Activated naive CD8-positive, alpha-beta T cell treated with anti-CD3 and anti-CD28 coated beads, Interleukin-2, amount 50 U/mL, for 16 hours (primary cell): ENCODE measurements around the gene CDC42EP4.

Experiments
- DNase-seq: peaks from one replicate; pipeline ENCODE4 v3.0.0-alpha.2; 2020; ENCODE audit warnings: low read depth, low spot score

CDC42EP4 gene

GRCh38 chr17:73301369-73301768 lies 10.4 kb downstream of the CDC42EP4 start:
- DNase-seq = no peak

DNA sequence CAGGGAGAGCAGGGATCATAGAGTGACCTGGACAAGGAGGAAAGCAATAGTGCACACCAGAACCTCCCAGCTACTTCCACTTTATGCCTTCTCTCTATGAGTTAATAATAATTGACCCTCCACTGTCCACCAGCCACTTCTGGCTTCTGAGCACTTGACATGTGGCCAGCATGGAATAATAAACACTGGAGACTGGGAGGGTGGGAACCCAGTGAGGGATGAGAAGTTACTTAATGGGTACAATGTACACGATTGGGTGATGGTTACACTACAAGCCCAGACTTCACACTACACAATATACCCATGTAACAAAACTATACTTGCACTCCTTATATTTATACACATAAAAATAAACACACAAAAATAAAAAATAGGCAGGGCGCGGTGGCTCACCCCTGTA lies 11.4 kb downstream of the CDC42EP4 start:
- DNase-seq = no peak

DNA sequence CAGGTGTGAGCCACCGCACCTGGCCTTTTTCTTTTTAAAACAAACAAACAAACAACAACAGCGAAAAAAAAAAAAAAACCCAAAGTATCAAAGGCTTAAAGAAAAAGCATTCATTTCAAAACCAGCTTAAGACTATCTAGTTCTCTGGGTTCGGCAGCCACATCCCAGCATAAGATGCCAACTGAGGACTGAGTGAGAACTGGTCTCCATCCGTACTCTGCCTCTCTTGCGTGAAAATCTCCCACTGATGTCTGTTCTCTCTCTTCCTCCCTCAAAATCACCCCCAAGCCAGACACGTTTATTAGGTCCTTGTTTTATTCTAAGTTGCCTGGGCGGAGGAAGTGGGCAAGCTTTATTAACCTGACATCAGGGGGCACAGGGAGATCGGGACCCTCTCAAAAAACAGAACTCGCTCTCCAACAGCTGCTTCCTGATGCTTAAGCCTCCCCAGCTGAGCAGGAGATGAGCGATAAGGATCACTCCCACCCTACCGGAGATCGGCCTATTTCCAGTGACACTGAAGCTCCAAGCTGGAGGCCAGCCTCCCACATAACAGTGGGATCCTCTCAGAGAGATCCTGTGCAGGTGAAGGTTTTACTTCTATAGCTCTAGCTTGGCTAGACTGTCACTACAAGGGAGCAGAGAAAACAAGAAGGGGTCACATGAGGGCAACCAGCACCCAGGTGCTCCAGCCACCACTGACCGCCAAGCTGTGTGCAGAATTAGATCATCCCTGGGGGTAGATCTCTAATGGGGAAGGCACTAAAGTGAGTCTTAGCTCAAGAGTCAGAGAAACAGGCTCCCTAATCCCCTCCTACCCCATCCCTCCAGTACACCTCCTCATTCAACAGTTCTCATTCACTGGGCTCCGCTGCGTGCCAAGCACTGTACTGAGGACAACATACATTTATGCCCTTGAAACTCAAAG lies 13.6 kb downstream of the CDC42EP4 start:
- no peak for DNase-seq

GRCh38 chr17:73293480-73293911 lies 18.3 kb downstream of the CDC42EP4 start:
- no peak for DNase-seq

- DNase-seq = no peak
Observed at GRCh38 chr17:73293031-73293430, 18.8 kb downstream of the CDC42EP4 start.

GRCh38 chr17:73292031-73292531 lies 19.7 kb downstream of the CDC42EP4 start:
- DNase-seq = no peak

DNA sequence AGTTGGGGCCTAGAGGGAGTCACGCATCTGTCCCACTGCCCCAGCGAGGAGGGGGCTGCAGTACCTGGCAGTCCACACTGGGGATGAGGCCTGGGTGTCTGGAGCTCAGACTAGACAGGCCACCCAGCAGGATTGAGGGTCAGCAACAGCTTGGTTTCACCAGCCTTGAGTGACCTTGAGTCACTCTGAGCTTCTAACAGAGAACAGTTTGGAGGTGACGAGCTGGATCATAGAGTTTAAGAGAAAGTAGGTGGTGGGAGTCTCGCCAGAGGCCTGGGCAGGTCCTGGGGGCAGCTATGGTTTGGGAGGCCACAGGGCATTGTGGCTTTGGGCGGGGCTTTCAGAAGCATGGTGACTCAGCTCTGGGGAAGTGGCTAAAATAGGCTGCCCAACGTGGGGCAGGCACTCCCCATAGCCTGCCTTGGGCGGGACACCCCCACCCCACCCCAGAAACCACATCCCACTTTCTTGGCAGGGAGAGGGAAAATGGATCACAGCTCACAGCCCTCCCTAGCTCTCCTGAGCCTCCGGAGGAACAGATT lies 20.5 kb downstream of the CDC42EP4 start:
- DNase-seq = no peak

- DNase-seq = no peak
Observed at GRCh38 chr17:73290399-73291259, 21.2 kb downstream of the CDC42EP4 start.

GRCh38 chr17:73289549-73290254 lies 22.1 kb downstream of the CDC42EP4 start:
- DNase-seq = no peak

GRCh38 chr17:73288534-73289302 lies 23.1 kb downstream of the CDC42EP4 start:
- no peak for DNase-seq

- no peak for DNase-seq
Observed at GRCh38 chr17:73286863-73287296, 24.9 kb downstream of the CDC42EP4 start.

- DNase-seq = no peak
Observed at GRCh38 chr17:73285916-73286862, 25.6 kb downstream of the CDC42EP4 start.

GRCh38 chr17:73285603-73285908 lies 26.2 kb downstream of the CDC42EP4 start:
- no peak for DNase-seq

DNA sequence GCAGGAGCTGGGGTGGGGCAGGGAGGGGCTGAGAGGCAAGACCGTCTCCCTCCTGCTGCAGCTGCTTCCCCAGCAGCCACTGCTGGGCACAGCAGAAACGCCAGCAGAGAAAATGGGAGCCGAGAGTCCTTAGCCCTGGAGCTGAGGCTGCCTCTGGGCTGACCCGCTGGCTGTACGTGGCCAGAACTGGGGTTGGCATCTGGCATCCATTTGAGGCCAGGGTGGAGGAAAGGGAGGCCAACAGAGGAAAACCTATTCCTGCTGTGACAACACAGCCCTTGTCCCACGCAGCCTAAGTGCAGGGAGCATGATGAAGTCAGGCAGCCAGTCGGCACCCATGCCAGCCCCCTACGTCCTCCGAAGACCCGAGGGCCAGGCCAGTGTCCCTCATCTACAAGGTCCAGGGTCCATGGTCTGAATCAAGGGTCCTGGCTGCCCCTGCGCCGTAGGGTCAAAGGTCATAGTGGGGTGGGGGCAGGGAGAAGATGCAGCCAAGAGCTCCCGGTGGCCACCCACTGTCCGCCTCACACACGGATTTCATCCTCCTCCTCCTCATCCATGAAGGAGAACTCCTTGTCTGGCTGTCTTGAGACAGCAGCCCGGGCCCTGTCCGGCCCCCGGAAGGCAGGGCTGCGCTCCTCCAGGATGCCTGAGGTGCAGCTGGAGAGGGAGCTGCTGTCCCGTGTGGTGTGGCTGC lies 26.7 kb downstream of the CDC42EP4 start:
- DNase-seq = no peak

DNA sequence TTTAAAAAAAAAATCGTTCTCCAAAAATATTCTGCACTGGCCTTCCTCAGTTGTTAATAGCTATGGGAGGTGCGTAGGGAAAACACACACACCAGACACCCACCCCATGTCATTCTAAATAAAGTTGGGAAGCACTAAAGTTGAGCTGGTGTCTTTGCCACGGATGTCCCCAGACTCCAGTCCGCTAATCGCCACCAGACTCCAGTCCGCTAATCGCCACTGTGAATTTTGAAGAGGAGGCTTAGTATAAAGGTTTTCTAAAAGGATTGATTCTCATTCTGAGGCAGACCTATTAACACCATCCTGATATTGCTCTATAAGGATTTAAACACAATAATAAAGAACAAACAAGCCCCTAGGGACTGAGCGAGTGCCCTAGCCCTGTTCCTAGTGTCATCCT lies 27.4 kb downstream of the CDC42EP4 start:
- DNase-seq = no peak

DNA sequence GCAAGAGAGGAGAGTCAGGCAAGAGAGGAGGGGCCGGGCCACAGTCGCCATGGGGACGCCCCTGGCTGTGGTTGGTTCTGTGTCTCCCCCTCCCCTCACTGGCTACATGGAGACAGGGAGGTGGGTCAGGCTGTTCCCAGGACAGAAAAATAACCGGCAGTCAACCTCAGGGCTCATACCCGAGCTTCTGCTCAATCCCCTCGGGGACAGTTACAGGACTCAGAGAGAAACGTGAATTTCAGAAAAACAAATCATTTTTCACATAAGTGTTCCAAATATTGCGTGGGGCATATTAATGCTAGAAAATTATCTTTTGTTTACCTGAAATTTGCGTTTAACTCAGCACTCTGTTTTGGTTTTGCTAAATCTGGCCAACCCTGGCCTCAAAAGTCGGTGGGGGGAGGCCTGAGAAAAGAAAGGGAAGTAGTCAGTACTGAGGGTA lies 27.9 kb downstream of the CDC42EP4 start:
- no peak for DNase-seq

GRCh38 chr17:73283250-73283649 lies 28.6 kb downstream of the CDC42EP4 start:
- no peak for DNase-seq

- DNase-seq = no peak
Observed at GRCh38 chr17:73282629-73283028, 29.2 kb downstream of the CDC42EP4 start.

GRCh38 chr17:73281928-73282327 lies 29.9 kb downstream of the CDC42EP4 start:
- no peak for DNase-seq
